ENCODE data around the gene CBR3. TPM values are rescaled to one million over a fixed set of nuclear protein-coding genes. Genes with fewer than 3 reads are reported as not detected.

Gene CBR3
- total RNA-seq, 1 experiment from 2014 or later, result 1.6 TPM

DNA sequence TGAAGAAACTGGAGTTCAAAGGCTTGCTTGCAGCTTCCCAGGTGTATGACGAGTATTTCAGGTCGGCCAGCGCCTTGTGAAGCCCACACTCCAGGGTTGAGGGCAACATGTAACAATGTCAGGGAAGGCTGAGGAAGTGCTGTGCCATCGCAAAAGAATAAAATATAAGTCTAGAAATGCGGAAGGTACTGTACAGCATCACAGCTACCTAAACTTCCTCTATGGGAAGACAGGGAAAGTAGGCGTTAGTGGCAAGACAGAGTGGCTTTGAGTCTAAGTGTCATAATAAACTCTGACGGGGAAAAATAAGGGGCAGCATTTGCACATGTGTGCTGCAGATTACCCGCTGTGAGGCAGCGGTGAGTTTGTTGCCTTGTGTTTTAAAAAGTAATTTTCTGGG, 50.6 kb downstream of the CBR3 start:
- CTCF ChIA-PET, result interaction anchor here (0.5 kb wide), 1 partner anchor 32 kb away, joined by 4 read pairs; no protein-coding TSS in a partner anchor

DNA sequence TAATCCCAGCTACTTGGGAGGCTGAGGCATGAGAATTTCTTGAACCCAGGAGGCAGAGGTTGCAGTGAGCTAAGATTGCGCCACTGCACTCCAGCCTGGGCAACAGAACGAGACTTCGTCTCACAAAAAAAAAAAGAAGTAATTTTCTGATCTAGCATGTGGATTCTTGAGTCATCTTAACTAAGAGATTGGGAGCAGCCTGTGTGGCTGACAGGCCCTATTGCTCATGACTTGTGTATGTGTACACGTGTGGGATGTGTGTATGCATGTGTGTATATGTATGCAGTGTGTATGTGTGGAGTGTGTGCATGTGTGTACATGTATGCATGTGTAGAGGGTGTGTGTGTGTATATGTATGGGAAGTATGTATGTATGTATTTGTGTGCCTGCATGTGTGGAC, 51.2 kb downstream of the CBR3 start:
- in situ Hi-C loops (cut with HindIII; ENCODE audit: low pct_unique_long_range_greater_than_20kb, low sequenced_read_pairs) (no loop called here), intact Hi-C loops (cut with micrococcal nuclease; ENCODE audit: unreplicated experiment) (no loop called here)
- CTCF ChIA-PET, result no interaction called here
- DNase-seq (ENCODE audit: low read depth, low spot score), result no peak
- TF ChIP-seq, protein P1, sequence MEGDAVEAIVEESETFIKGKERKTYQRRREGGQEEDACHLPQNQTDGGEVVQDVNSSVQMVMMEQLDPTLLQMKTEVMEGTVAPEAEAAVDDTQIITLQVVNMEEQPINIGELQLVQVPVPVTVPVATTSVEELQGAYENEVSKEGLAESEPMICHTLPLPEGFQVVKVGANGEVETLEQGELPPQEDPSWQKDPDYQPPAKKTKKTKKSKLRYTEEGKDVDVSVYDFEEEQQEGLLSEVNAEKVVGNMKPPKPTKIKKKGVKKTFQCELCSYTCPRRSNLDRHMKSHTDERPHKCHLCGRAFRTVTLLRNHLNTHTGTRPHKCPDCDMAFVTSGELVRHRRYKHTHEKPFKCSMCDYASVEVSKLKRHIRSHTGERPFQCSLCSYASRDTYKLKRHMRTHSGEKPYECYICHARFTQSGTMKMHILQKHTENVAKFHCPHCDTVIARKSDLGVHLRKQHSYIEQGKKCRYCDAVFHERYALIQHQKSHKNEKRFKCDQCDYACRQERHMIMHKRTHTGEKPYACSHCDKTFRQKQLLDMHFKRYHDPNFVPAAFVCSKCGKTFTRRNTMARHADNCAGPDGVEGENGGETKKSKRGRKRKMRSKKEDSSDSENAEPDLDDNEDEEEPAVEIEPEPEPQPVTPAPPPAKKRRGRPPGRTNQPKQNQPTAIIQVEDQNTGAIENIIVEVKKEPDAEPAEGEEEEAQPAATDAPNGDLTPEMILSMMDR (IDR thresholded peaks at IDR 0.05), result no peak
- TF ChIP-seq, protein P2, sequence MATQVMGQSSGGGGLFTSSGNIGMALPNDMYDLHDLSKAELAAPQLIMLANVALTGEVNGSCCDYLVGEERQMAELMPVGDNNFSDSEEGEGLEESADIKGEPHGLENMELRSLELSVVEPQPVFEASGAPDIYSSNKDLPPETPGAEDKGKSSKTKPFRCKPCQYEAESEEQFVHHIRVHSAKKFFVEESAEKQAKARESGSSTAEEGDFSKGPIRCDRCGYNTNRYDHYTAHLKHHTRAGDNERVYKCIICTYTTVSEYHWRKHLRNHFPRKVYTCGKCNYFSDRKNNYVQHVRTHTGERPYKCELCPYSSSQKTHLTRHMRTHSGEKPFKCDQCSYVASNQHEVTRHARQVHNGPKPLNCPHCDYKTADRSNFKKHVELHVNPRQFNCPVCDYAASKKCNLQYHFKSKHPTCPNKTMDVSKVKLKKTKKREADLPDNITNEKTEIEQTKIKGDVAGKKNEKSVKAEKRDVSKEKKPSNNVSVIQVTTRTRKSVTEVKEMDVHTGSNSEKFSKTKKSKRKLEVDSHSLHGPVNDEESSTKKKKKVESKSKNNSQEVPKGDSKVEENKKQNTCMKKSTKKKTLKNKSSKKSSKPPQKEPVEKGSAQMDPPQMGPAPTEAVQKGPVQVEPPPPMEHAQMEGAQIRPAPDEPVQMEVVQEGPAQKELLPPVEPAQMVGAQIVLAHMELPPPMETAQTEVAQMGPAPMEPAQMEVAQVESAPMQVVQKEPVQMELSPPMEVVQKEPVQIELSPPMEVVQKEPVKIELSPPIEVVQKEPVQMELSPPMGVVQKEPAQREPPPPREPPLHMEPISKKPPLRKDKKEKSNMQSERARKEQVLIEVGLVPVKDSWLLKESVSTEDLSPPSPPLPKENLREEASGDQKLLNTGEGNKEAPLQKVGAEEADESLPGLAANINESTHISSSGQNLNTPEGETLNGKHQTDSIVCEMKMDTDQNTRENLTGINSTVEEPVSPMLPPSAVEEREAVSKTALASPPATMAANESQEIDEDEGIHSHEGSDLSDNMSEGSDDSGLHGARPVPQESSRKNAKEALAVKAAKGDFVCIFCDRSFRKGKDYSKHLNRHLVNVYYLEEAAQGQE (IDR thresholded peaks at IDR 0.05; ENCODE audit: insufficient read depth in 1 of 2, low read depth in 2 of 2, low read length in 1 of 2), result no peak
- TF ChIP-seq TCF7L2 (IDR thresholded peaks at IDR 0.05; ENCODE audit: low read depth, low read length) (no peak), SIN3A (IDR thresholded peaks at IDR 0.05; ENCODE audit: borderline replicate concordance, insufficient read depth, low read depth, low read length) (no peak), POLR2AphosphoS5 (IDR thresholded peaks at IDR 0.05; ENCODE audit: low read depth, low read length) (no peak)
- POLR2A ChIA-PET, result no interaction called here
- H3K9me3 ChIP-seq (ENCODE audit: control insufficient read depth, insufficient read depth, low read depth, low read length), result no peaks in the 10 kb centered on the region
- H3K27me3 ChIP-seq (ENCODE audit: control insufficient read depth, insufficient read depth, low read length), result no peaks in the 10 kb centered on the region
- peaks cover 4% of the 10 kb centered on the region for H3K4me1 ChIP-seq (ENCODE audit: control insufficient read depth, insufficient read depth, low read length)
- no peak for ATAC-seq
- H3K4me3 ChIP-seq (ENCODE audit: low read depth in 2 of 2, low read length in 2 of 2), result no peak overlapping the region
- BruUV-seq (replicated peaks), result no TSS peak
- H3K27ac ChIP-seq (ENCODE audit: low read length), result no peak overlapping the region
- no peaks in the 10 kb centered on the region for H3K36me3 ChIP-seq (ENCODE audit: control insufficient read depth, insufficient read depth, low read length)

More for the DNA sequence above, 50.6 kb downstream of the CBR3 start:
- Histone ChIP-seq H3K27ac (ENCODE audit: low read length) (no peak overlapping the region), H3K4me3 (ENCODE audit: low read depth in 2 of 2, low read length in 2 of 2) (no peak overlapping the region), H3K9me3 (ENCODE audit: control insufficient read depth, insufficient read depth, low read depth, low read length) (no peaks in the 10 kb centered on the region), H3K27me3 (ENCODE audit: control insufficient read depth, insufficient read depth, low read length) (no peaks in the 10 kb centered on the region), H3K4me1 (ENCODE audit: control insufficient read depth, insufficient read depth, low read length) (peaks cover 4% of the 10 kb centered on the region), H3K36me3 (ENCODE audit: control insufficient read depth, insufficient read depth, low read length) (no peaks in the 10 kb centered on the region)
- no peak for DNase-seq (ENCODE audit: low read depth, low spot score)
- ATAC-seq, result no peak
- POLR2A ChIA-PET, result no interaction called here
- in situ Hi-C loops (cut with HindIII; ENCODE audit: low pct_unique_long_range_greater_than_20kb, low sequenced_read_pairs), result no loop called here
- intact Hi-C loops (cut with micrococcal nuclease; ENCODE audit: unreplicated experiment), result no loop called here
- TF ChIP-seq TCF7L2 (IDR thresholded peaks at IDR 0.05; ENCODE audit: low read depth, low read length) (no peak), SIN3A (IDR thresholded peaks at IDR 0.05; ENCODE audit: borderline replicate concordance, insufficient read depth, low read depth, low read length) (no peak), POLR2AphosphoS5 (IDR thresholded peaks at IDR 0.05; ENCODE audit: low read depth, low read length) (no peak)
- TF ChIP-seq, protein P2 (IDR thresholded peaks at IDR 0.05; ENCODE audit: insufficient read depth in 1 of 2, low read depth in 2 of 2, low read length in 1 of 2), result no peak
- TF ChIP-seq, protein P1 (IDR thresholded peaks at IDR 0.05), result no peak
- no TSS peak for BruUV-seq (replicated peaks)
